H1 (cell line): ENCODE results near the gene FASTK.

Experiments used
- E2F6 ChIP-seq: IDR thresholded peaks from 2 replicates; pipeline ENCODE4 v1.6.1; 2012; ENCODE audit warnings: inconsistent platforms
- EP300 ChIP-seq, 2 experiments: IDR thresholded peaks; 1 replicate in 1 of 2; 2 replicates in 1 of 2; pipeline ENCODE4 v1.6.1; 2011 to 2012; ENCODE audit warnings: low read depth in 2 of 2, low read length in 2 of 2, mild to moderate bottlenecking in 2 of 2, borderline replicate concordance in 1 of 2, inconsistent platforms in 1 of 2, moderate library complexity in 1 of 2
- EZH2 ChIP-seq: fragments of 200-600 bp; sonication (generic); IDR thresholded peaks from 2 replicates; pipeline ENCODE4 v1.7.1; 2012; ENCODE audit warnings: low read depth, mild to moderate bottlenecking, moderate library complexity, low read length, inconsistent platforms; ENCODE audit not compliant: severe bottlenecking
- TF ChIP-seq, protein P1 (sequence below): IDR thresholded peaks from 2 replicates; pipeline ENCODE4 v1.6.1; 2011; ENCODE audit warnings: low read length, improper control_type of control experiment
- TF ChIP-seq, protein P2 (sequence below), 3 experiments: IDR thresholded peaks; 1 replicate in 2 of 3; 2 replicates in 1 of 3; pipeline versions ENCODE4 v1.5.1 to v1.6.1; 2011; ENCODE audit warnings: low read length in 3 of 3, mild to moderate bottlenecking in 3 of 3, inconsistent platforms in 2 of 3, low read depth in 1 of 3, moderate library complexity in 1 of 3; ENCODE audit not compliant: insufficient read depth in 1 of 3; ENCODE audit errors: control extremely low read depth in 1 of 3

DNA sequence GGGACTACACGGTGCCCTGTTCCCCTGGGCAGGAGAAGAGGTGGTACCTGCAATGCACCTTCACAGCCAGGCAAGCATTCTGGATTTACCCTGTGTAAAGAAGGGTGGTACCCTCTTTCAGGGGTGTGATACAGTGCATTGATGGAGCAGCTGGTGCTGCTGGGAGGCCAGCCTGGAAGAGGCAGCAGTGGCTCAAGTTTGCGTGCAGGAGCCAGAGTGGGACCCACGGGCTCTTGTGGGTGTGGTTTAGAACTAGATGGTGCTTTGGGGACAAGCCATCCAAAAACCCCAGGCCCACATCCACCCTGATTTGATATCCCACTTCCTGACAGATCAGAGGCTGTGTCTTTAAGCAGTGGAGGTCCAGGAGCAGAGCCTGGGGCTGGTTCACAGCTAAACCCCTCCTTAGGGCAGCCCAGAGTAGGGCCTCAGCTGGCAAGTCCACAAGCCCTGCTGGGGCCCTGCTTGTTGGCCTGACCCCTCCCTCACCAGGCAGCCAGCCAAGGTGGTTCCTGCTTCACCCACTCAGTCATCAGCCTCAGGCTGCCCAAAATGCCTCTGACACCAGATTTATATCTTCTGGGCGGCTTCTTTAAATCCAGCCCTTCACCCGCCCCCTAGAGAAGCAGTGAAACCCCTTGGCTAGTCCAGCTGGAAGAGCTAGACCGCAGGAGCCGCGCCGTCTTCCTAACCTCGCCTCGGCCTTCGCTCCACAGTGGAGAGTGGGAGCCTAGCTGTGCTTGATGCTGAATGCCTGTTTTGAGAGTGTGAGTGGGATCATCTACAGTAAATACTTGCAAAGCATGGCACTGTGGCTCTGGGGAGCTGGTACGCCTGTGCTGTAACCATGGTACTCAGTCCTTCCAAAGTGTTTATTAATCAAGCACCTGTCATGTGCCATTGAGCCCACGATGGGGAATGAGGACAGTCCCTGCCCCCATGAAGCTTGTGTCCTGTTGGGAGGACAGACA is 33.7 kb downstream of the FASTK start:
- TF ChIP-seq, protein P1, sequence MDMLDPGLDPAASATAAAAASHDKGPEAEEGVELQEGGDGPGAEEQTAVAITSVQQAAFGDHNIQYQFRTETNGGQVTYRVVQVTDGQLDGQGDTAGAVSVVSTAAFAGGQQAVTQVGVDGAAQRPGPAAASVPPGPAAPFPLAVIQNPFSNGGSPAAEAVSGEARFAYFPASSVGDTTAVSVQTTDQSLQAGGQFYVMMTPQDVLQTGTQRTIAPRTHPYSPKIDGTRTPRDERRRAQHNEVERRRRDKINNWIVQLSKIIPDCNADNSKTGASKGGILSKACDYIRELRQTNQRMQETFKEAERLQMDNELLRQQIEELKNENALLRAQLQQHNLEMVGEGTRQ, result no peak
- no peak for TF ChIP-seq EZH2
- TF ChIP-seq, protein P2, sequence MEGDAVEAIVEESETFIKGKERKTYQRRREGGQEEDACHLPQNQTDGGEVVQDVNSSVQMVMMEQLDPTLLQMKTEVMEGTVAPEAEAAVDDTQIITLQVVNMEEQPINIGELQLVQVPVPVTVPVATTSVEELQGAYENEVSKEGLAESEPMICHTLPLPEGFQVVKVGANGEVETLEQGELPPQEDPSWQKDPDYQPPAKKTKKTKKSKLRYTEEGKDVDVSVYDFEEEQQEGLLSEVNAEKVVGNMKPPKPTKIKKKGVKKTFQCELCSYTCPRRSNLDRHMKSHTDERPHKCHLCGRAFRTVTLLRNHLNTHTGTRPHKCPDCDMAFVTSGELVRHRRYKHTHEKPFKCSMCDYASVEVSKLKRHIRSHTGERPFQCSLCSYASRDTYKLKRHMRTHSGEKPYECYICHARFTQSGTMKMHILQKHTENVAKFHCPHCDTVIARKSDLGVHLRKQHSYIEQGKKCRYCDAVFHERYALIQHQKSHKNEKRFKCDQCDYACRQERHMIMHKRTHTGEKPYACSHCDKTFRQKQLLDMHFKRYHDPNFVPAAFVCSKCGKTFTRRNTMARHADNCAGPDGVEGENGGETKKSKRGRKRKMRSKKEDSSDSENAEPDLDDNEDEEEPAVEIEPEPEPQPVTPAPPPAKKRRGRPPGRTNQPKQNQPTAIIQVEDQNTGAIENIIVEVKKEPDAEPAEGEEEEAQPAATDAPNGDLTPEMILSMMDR (IDR thresholded peaks at IDR 0.05; ENCODE audit: control extremely low read depth in 1 of 3, insufficient read depth in 1 of 3, low read depth in 1 of 3, low read length in 3 of 3), result no peak
- TF ChIP-seq E2F6, result no peak
- TF ChIP-seq EP300 (IDR thresholded peaks at IDR 0.05; ENCODE audit: borderline replicate concordance in 1 of 2, low read depth in 2 of 2, low read length in 2 of 2), result no peak
